HEK293 (cell line): Measurements from ENCODE around the gene CWC22.
A peak's percentile ranks its signal among the peaks of the same experiment; 100 is the strongest.

Source experiments
- CTCF ChIA-PET: fragments of 350-600 bp; formaldehyde crosslinking; extraction: SDS; loops from one replicate; lab custom pipeline; 2021; ENCODE audit warnings: antibody characterized with exemption; lab: Yijun Ruan, JAX
- POLR2A ChIA-PET: fragments of 300-600 bp; formaldehyde crosslinking; extraction: SDS; loops from one replicate; lab custom pipeline; 2020; ENCODE audit warnings: antibody characterized with exemption, inconsistent platforms; lab: Yijun Ruan, JAX
- H3K27ac ChIP-seq: fragments of 200-500 bp; sonication (Bioruptor generic); 2 replicates; pipeline ENCODE4 v1.5.1; 2014; ENCODE audit warnings: low read depth, low read length, control low read depth, inconsistent platforms; ENCODE audit errors: extremely low read depth
- H3K36me3 ChIP-seq, 2 experiments: fragments of 200-500 bp in 1 of 2; sonication (Bioruptor generic) in 1 of 2; 1 replicate in 1 of 2; 2 replicates in 1 of 2; pipeline ENCODE4 v1.5.1; 2014 to 2017; ENCODE audit warnings: inconsistent platforms in 2 of 2, low read length in 2 of 2; ENCODE audit not compliant: control insufficient read depth in 2 of 2, insufficient read depth in 1 of 2
- H3K4me1 ChIP-seq: fragments of 200-500 bp; sonication (Bioruptor generic); 2 replicates; pipeline ENCODE4 v1.5.1; 2014; ENCODE audit warnings: mild to moderate bottlenecking, low read length, inconsistent platforms; ENCODE audit not compliant: control insufficient read depth, insufficient read depth
- H3K4me3 ChIP-seq: 2 replicates; pipeline ENCODE4 v1.5.1; 2011; ENCODE audit warnings: low read depth, mild to moderate bottlenecking, control low read depth, low read length, moderate library complexity
- H3K9me3 ChIP-seq: fragments of 200-500 bp; sonication (Bioruptor generic); 2 replicates; pipeline ENCODE4 v1.5.1; 2014; ENCODE audit warnings: low read depth, low read length, inconsistent platforms; ENCODE audit not compliant: control insufficient read depth, insufficient read depth
- AEBP2 ChIP-seq: fragments of 450-650 bp; formaldehyde crosslinking; IDR thresholded peaks from 2 replicates; pipeline ENCODE4 v1.5.1; 2016; ENCODE audit warnings: missing biosample characterization, missing genetic modification characterization, borderline replicate concordance
- BCL11A ChIP-seq: fragments of 450-650 bp; formaldehyde crosslinking; IDR thresholded peaks from 2 replicates; pipeline ENCODE4 v1.5.1; 2016; ENCODE audit warnings: low read depth, missing biosample characterization, missing genetic modification characterization
- GFI1B ChIP-seq: fragments of 450-650 bp; formaldehyde crosslinking; IDR thresholded peaks from 2 replicates; pipeline ENCODE4 v1.5.1; 2016; ENCODE audit warnings: missing biosample characterization, missing genetic modification characterization
- GLI4 ChIP-seq: fragments of 450-650 bp; formaldehyde crosslinking; IDR thresholded peaks from 2 replicates; pipeline ENCODE4 v1.5.1; 2016; ENCODE audit warnings: missing biosample characterization, missing genetic modification characterization
- HOXA7 ChIP-seq: sonication (generic); formaldehyde crosslinking; IDR thresholded peaks from 2 replicates; pipeline ENCODE4 v1.8.1; 2022; ENCODE audit warnings: missing genetic modification reagents, borderline replicate concordance
- PRDM4 ChIP-seq: fragments of 450-650 bp; formaldehyde crosslinking; IDR thresholded peaks from 2 replicates; pipeline ENCODE4 v1.5.1; 2017; ENCODE audit warnings: missing biosample characterization, missing genetic modification characterization
- SCRT1 ChIP-seq: fragments of 450-650 bp; formaldehyde crosslinking; IDR thresholded peaks from 2 replicates; pipeline ENCODE4 v1.5.1; 2016; ENCODE audit warnings: missing biosample characterization, missing genetic modification characterization, borderline replicate concordance
- YY2 ChIP-seq: fragments of 450-650 bp; formaldehyde crosslinking; IDR thresholded peaks from 2 replicates; pipeline ENCODE4 v1.5.1; 2016; ENCODE audit warnings: missing biosample characterization, missing genetic modification characterization
- ZBTB8A ChIP-seq: fragments of 450-650 bp; formaldehyde crosslinking; IDR thresholded peaks from 2 replicates; pipeline ENCODE4 v1.5.1; 2016; ENCODE audit warnings: missing biosample characterization, missing genetic modification characterization
- ZFP3 ChIP-seq: fragments of 450-650 bp; formaldehyde crosslinking; IDR thresholded peaks from 2 replicates; pipeline ENCODE4 v1.5.1; 2016; ENCODE audit warnings: low read depth, missing biosample characterization, missing genetic modification characterization
- ZFP37 ChIP-seq: fragments of 450-650 bp; formaldehyde crosslinking; IDR thresholded peaks from 2 replicates; pipeline ENCODE4 v1.5.1; 2016; ENCODE audit warnings: missing biosample characterization, missing genetic modification characterization
- ZNF10 ChIP-seq: fragments of 450-650 bp; formaldehyde crosslinking; IDR thresholded peaks from 2 replicates; pipeline ENCODE4 v1.5.1; 2017; ENCODE audit warnings: missing biosample characterization, missing genetic modification characterization
- ZNF221 ChIP-seq: fragments of 450-650 bp; formaldehyde crosslinking; IDR thresholded peaks from 2 replicates; pipeline ENCODE4 v1.5.1; 2017; ENCODE audit warnings: missing biosample characterization, missing genetic modification characterization, borderline replicate concordance
- ZNF223 ChIP-seq: fragments of 450-650 bp; formaldehyde crosslinking; IDR thresholded peaks from 2 replicates; pipeline ENCODE4 v1.5.1; 2016; ENCODE audit warnings: missing biosample characterization, missing genetic modification characterization
- ZNF311 ChIP-seq: fragments of 450-650 bp; formaldehyde crosslinking; IDR thresholded peaks from 2 replicates; pipeline ENCODE4 v1.5.1; 2017; ENCODE audit warnings: missing biosample characterization, missing genetic modification characterization, borderline replicate concordance
- ZNF391 ChIP-seq: fragments of 450-650 bp; formaldehyde crosslinking; IDR thresholded peaks from 2 replicates; pipeline ENCODE4 v1.5.1; 2016; ENCODE audit warnings: low read depth, missing biosample characterization, missing genetic modification characterization, borderline replicate concordance
- ZNF488 ChIP-seq: fragments of 450-650 bp; formaldehyde crosslinking; IDR thresholded peaks from 2 replicates; pipeline ENCODE4 v1.5.1; 2016; ENCODE audit warnings: missing biosample characterization, missing genetic modification characterization
- ZNF513 ChIP-seq: fragments of 450-650 bp; IDR thresholded peaks from 2 replicates; pipeline ENCODE4 v1.5.1; 2018; ENCODE audit warnings: missing biosample characterization, missing genetic modification characterization
- ZNF514 ChIP-seq: fragments of 450-650 bp; formaldehyde crosslinking; IDR thresholded peaks from 2 replicates; pipeline ENCODE4 v1.5.1; 2016; ENCODE audit warnings: missing biosample characterization, missing genetic modification characterization
- ZNF530 ChIP-seq: fragments of 450-650 bp; formaldehyde crosslinking; IDR thresholded peaks from 2 replicates; pipeline ENCODE4 v1.5.1; 2016; ENCODE audit warnings: low read depth, missing biosample characterization, missing genetic modification characterization
- ZNF558 ChIP-seq: fragments of 450-650 bp; formaldehyde crosslinking; IDR thresholded peaks from 2 replicates; pipeline ENCODE4 v1.5.1; 2016; ENCODE audit warnings: missing biosample characterization, missing genetic modification characterization
- ZNF621 ChIP-seq: fragments of 450-650 bp; formaldehyde crosslinking; IDR thresholded peaks from 2 replicates; pipeline ENCODE4 v1.5.1; 2017; ENCODE audit warnings: missing biosample characterization, missing genetic modification characterization
- ZNF747 ChIP-seq: fragments of 450-650 bp; formaldehyde crosslinking; IDR thresholded peaks from 2 replicates; pipeline ENCODE4 v1.5.1; 2016; ENCODE audit warnings: missing biosample characterization, missing genetic modification characterization
- ZNF777 ChIP-seq: fragments of 450-650 bp; formaldehyde crosslinking; IDR thresholded peaks from 2 replicates; pipeline ENCODE4 v1.5.1; 2017; ENCODE audit warnings: missing biosample characterization, missing genetic modification characterization, borderline replicate concordance
- ZSCAN30 ChIP-seq: fragments of 450-650 bp; IDR thresholded peaks from 2 replicates; pipeline ENCODE4 v1.5.1; 2018; ENCODE audit warnings: missing biosample characterization, mild to moderate bottlenecking, missing genetic modification characterization, moderate library complexity
- TF ChIP-seq, protein P1 (sequence below): fragments of 450-650 bp; formaldehyde crosslinking; IDR thresholded peaks from 2 replicates; pipeline ENCODE4 v1.5.1; 2016; ENCODE audit warnings: missing biosample characterization, missing genetic modification characterization

The CWC22 gene

GRCh38 chr2:180006781-180007579 is at the start of gene CWC22 (continued):
- TF ChIP-seq, protein P1, sequence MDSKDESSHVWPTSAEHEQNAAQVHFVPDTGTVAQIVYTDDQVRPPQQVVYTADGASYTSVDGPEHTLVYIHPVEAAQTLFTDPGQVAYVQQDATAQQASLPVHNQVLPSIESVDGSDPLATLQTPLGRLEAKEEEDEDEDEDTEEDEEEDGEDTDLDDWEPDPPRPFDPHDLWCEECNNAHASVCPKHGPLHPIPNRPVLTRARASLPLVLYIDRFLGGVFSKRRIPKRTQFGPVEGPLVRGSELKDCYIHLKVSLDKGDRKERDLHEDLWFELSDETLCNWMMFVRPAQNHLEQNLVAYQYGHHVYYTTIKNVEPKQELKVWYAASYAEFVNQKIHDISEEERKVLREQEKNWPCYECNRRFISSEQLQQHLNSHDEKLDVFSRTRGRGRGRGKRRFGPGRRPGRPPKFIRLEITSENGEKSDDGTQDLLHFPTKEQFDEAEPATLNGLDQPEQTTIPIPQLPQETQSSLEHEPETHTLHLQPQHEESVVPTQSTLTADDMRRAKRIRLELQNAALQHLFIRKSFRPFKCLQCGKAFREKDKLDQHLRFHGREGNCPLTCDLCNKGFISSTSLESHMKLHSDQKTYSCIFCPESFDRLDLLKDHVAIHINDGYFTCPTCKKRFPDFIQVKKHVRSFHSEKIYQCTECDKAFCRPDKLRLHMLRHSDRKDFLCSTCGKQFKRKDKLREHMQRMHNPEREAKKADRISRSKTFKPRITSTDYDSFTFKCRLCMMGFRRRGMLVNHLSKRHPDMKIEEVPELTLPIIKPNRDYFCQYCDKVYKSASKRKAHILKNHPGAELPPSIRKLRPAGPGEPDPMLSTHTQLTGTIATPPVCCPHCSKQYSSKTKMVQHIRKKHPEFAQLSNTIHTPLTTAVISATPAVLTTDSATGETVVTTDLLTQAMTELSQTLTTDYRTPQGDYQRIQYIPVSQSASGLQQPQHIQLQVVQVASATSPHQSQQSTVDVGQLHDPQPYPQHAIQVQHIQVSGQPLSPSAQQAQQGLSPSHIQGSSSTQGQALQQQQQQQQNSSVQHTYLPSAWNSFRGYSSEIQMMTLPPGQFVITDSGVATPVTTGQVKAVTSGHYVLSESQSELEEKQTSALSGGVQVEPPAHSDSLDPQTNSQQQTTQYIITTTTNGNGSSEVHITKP (tag by site-specific recombination): peak; percentile 30; the same call in 1 of the 2 replicates
- peak; percentile 84 for TF ChIP-seq YY2 (tag by site-specific recombination)
- no peak for TF ChIP-seq BCL11A (tag by site-specific recombination)
- no peak for TF ChIP-seq GFI1B (tag by site-specific recombination)
- TF ChIP-seq SCRT1: no peak
- TF ChIP-seq ZNF777 (tag by site-specific recombination): no peak
- no peak for TF ChIP-seq ZNF221 (tag by site-specific recombination)
- TF ChIP-seq ZNF747 (tag by site-specific recombination): no peak
- TF ChIP-seq ZBTB8A: no peak
- TF ChIP-seq ZNF311: no peak
- TF ChIP-seq, all 188 proteins: peak for 29

GRCh38 chr2:180056367-180057118 is 49.4 kb upstream of the CWC22 start:
- TF ChIP-seq AEBP2 (no peak), ZNF621 (no peak), ZNF10 (no peak), GLI4 (tag by site-specific recombination) (no peak), ZFP37 (tag by site-specific recombination) (no peak), ZNF514 (tag by site-specific recombination) (no peak), ZNF223 (tag by site-specific recombination) (no peak), PRDM4 (tag by site-specific recombination) (no peak), ZNF558 (no peak), ZNF488 (tag by site-specific recombination) (no peak), ZNF391 (tag by site-specific recombination) (no peak), HOXA7 (CRISPR knock-in tag) (no peak), ZNF513 (no peak), YY2 (tag by site-specific recombination) (no peak), ZSCAN30 (tag by site-specific recombination) (no peak), ZNF530 (tag by site-specific recombination) (no peak), ZFP3 (tag by site-specific recombination) (no peak)
- CTCF ChIA-PET: interaction anchor here (0.6 to 1.6 kb wide), 4 partner anchors 13 to 623 kb away, joined by 3 to 5 read pairs (median 3); no protein-coding TSS in a partner anchor
- no peak overlapping the region for H3K27ac ChIP-seq

More at GRCh38 chr2:180056367-180057118, 49.4 kb upstream of the CWC22 start:
- H3K4me3 ChIP-seq: no peak overlapping the region
- POLR2A ChIA-PET: no interaction called here
- H3K36me3 ChIP-seq: no peaks in the 10 kb centered on the region
- no peaks in the 10 kb centered on the region for H3K9me3 ChIP-seq
- no peaks in the 10 kb centered on the region for H3K4me1 ChIP-seq
